HFF-Myc (cell line): ENCODE measurements around the gene BGN.

ENCODE experiments used
- DNase-seq: peaks from one replicate; pipeline ENCODE4 v3.0.0-alpha.2; 2011; ENCODE audit warnings: low read depth; ENCODE audit errors: extremely low read depth
- H3K4me3 ChIP-seq: replicated peaks from 2 replicates; pipeline ENCODE4 v1.5.1; 2011; ENCODE audit warnings: low read depth, mild to moderate bottlenecking, control low read depth, low read length
- TF ChIP-seq, protein P1 (sequence below): IDR thresholded peaks from 2 replicates; pipeline ENCODE4 v1.5.1; 2012; ENCODE audit warnings: mild to moderate bottlenecking, low read depth, low read length, control low read depth; ENCODE audit errors: missing control alignments

The BGN gene

DNA sequence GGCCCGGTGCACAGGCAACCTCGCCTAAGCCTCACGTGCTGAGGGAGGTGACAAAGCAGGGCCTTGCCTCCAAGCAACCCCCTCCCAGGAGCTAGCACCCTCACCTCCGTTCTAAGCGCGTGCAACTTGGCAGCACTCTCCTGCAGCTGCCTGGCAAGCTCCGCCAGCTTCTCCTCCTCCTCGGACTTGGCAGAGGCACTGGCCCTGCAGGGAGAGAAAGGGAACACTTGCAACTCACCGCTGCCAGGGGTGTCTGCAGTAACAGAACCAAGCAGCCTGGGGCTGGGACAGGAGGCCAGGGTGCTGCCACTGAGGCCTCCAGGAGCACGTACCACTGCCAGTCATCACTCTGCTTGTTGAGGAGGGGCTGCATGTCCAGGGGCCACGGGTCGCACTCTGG, 38.6 kb upstream of the BGN start:
- DNase-seq, result no peak
- TF ChIP-seq, protein P1, sequence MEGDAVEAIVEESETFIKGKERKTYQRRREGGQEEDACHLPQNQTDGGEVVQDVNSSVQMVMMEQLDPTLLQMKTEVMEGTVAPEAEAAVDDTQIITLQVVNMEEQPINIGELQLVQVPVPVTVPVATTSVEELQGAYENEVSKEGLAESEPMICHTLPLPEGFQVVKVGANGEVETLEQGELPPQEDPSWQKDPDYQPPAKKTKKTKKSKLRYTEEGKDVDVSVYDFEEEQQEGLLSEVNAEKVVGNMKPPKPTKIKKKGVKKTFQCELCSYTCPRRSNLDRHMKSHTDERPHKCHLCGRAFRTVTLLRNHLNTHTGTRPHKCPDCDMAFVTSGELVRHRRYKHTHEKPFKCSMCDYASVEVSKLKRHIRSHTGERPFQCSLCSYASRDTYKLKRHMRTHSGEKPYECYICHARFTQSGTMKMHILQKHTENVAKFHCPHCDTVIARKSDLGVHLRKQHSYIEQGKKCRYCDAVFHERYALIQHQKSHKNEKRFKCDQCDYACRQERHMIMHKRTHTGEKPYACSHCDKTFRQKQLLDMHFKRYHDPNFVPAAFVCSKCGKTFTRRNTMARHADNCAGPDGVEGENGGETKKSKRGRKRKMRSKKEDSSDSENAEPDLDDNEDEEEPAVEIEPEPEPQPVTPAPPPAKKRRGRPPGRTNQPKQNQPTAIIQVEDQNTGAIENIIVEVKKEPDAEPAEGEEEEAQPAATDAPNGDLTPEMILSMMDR, result no peak
- no peak overlapping the region for H3K4me3 ChIP-seq

DNA sequence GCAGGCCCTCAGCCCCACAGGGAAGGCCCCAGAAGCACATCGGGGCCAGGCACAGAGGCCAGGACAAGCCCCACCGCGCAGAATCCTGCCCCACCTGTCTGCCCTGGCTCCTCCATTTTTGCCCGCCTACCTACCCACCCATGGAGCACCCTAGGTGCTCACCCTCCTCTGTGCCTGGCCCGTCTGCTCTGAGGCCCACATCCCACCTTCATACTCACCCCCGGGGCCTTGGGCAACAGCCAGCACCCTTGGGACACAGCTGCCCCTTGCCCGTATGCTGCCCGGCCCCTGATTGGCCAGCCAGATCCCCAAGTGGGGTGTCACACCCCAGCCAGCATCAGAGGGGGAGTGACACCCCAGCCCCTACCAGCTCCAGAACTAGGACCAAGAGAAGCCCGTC, 38.1 kb upstream of the BGN start:
- no peak for DNase-seq
- H3K4me3 ChIP-seq, result no peak overlapping the region
- TF ChIP-seq, protein P1, result no peak

DNA sequence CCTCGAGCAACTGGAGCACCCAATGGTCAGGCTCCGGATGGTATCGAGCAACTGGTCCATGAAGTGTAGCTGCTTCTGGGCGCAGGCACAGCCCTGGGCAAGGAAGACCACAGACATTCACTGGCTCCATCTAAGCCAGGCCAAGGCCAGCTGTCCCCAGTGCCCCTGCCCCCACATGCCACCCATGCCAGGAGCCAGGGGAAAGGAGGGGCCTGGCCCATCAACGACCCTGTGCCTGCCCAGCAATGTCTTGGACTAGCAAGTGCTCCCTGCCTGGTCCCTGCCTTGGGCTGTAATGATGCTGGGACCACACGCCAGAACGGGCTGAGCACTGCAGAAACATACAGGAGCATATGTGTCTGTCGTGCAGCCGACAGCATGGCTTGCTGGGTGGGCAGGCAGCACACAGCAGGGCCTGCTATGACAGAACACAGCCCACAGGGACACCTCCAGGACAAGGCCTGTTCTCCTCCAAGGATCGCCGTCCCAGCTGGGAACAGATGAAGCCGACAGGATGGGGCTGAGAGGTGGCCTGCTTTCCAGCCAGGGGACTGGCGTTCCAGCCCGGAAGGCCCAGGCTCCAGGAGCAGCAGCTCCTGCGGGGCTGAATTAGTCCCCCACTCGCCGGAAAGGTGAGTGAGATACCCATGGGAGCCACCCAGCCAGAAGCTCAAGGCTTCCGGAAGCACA, 37.5 kb upstream of the BGN start:
- no peak for DNase-seq
- TF ChIP-seq, protein P1, result no peak
- no peak overlapping the region for H3K4me3 ChIP-seq

DNA sequence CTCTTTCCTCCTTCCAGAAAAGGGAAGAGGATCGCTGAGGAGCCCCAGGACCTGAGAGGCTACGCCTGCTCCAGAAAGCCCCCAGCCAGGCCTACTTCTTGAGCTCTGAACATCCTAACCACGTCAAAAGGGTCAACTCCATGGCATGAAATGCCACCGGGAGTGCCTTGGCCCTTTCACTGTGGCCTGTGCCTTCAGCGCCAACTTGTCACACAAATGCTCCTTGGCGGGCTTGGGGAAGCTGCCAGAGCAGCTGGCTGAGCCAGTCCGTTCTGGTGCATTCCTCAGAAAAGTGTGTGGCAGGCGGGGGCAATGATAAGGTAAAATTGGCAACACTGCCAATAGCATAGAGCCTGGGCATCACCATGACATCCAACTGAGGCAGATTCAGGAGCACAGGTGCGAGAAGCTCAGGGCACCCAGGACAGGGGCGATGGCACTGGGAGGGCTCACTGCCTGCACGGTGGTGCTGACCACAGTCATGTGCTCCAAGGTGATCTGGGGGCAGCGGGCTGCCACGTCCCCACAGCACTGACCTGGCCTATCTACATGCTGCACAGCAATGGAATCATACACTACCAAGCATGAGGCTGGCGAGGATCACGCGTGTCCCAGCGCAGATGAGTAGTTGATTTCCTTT, 36.8 kb upstream of the BGN start:
- TF ChIP-seq, protein P1, result no peak

DNA sequence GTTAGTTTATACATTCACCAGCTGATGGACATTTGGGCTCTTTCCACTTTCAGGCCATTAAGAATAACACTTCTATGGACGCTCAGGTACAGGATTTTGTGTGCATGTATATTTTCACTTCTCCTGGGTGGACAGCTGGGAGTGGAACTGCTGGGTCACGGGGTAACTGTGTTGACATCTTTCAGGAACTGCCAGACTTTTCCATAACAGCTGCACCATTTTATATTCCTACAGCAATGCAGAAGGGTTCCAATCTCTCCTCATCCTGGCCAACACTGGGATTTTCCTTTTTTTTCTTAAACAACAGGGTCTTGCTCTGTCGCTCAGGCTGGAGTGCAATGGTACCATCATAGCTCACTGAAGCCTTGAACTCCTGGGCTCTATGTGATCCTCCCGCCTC, 36.3 kb upstream of the BGN start:
- TF ChIP-seq, protein P1, result no peak
- no peak overlapping the region for H3K4me3 ChIP-seq
- DNase-seq, result no peak

More for the DNA sequence above, 36.8 kb upstream of the BGN start:
- no peak overlapping the region for H3K4me3 ChIP-seq
- no peak for DNase-seq

DNA sequence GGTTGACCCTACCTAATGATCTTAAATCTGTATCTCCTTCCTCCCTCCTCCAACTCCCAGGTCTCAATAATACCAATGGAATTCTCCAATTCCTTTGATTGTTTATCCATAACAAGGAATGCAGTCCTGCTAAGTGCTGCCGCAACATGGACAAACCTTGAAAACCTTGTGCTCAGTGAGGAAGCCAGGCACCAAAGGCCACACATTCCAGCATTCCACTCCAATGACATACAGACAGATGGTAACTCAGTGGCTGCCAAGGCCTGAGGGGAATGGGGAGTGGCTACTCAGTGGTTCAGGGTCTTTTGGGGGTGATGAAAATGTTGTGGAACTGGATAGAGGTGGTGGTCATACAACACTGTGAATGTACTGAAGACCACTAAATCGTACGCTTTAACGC, 34.8 kb upstream of the BGN start:
- TF ChIP-seq, protein P1, result no peak
- DNase-seq, result no peak

More for the DNA sequence above, 34.8 kb upstream of the BGN start:
- no peak overlapping the region for H3K4me3 ChIP-seq
